ENCODE results near the gene ZNF691. TPM values are rescaled to one million over a fixed set of nuclear protein-coding genes. Genes with fewer than 3 reads are reported as not detected.
"Not testable (repeated sequence)": the region's sequence is repeated elsewhere in the genome, so short reads cannot be mapped to it uniquely, and the experiment has no call there.

The ZNF691 gene
- total RNA-seq, 1 experiment from 2014 or later: 13.5 TPM

DNA sequence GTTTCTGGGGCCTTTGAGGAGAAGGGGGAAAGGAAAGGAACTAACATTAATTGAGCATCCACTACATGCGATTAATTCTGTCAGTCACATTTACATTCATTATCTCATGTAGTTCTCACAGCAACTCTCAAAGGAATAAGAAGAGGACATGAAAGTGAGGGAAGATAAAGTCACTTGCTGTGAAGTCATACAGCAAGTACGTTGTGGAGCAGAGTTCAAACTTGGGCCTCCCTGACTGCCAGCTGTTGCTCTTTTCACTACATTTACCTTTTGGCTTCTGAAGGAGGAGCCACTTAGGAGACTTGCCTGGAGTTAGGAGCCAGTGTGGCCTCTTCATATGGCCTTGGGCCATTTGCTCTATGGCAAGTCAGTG is 6.2 kb downstream of the ZNF691 start:
- no peak for DNase-seq (ENCODE audit: low spot score)

DNA sequence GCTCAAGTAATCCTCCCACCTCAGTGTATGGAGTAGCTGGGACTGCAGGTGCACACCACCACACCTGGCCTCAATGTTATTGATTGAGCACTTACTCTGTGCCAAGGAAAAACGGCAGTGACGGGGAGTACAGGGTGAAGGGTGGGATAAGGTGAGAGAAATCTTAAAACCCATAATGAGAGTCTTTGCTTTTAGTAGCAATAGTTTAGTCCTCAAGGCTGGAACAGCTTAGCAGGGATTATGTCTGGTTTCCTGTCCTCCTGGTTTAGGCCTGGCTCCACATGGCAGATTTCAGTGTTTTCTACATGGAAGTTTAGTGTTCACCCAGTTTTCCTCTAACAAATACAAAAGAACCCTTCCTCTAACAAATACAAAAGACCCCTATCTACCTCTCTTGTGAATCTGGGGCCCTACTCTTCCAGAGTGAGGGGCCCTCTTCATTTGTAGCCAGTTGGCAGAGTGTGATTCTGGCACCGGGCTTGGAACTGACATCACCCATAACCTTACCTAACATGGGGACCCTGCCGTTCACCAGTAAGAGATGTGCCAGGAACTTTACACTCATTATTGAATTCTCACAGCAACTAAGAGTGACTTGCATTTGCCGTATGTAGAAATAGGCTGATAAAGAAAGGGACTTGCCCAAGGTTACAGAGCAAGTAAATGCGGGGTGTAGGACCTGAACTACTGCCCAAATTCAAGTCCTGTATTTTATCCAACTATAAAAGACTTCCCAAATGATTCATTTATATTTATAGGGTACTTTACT is 6.9 kb downstream of the ZNF691 start:
- BruUV-seq (replicated peaks): no TSS peak
- no peak for DNase-seq (ENCODE audit: low spot score)
- Histone ChIP-seq H3K27ac (ENCODE audit: low read depth, low read length, poor library complexity, severe bottlenecking) (no peak overlapping the region), H3K9me3 (ENCODE audit: low read depth, low read length, poor library complexity, severe bottlenecking) (peaks cover 10% of the 10 kb centered on the region), H3K36me3 (ENCODE audit: insufficient read depth, low read length, poor library complexity, severe bottlenecking) (peaks cover 33% of the 10 kb centered on the region), H3K4me1 (ENCODE audit: insufficient read depth, low read length, poor library complexity, severe bottlenecking) (peaks cover 3% of the 10 kb centered on the region), H3K27me3 (replicated peaks; ENCODE audit: insufficient read depth, low read depth, low read length, poor library complexity) (no peaks in the 10 kb centered on the region), H3K4me3 (ENCODE audit: low read depth, low read length, poor library complexity, severe bottlenecking) (no peak overlapping the region)
- CTCF ChIA-PET: no interaction called here
- POLR2A ChIA-PET (ENCODE audit: low non-redundant PET): no interaction called here
- TF ChIP-seq, protein P1, sequence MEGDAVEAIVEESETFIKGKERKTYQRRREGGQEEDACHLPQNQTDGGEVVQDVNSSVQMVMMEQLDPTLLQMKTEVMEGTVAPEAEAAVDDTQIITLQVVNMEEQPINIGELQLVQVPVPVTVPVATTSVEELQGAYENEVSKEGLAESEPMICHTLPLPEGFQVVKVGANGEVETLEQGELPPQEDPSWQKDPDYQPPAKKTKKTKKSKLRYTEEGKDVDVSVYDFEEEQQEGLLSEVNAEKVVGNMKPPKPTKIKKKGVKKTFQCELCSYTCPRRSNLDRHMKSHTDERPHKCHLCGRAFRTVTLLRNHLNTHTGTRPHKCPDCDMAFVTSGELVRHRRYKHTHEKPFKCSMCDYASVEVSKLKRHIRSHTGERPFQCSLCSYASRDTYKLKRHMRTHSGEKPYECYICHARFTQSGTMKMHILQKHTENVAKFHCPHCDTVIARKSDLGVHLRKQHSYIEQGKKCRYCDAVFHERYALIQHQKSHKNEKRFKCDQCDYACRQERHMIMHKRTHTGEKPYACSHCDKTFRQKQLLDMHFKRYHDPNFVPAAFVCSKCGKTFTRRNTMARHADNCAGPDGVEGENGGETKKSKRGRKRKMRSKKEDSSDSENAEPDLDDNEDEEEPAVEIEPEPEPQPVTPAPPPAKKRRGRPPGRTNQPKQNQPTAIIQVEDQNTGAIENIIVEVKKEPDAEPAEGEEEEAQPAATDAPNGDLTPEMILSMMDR (conservative IDR thresholded peaks at IDR 0.05; ENCODE audit: low read depth, low read length): no peak
- no peak for TF ChIP-seq EZH2 (IDR thresholded peaks at IDR 0.05; ENCODE audit: borderline replicate concordance, low read depth, low read length, poor library complexity, severe bottlenecking)
- intact Hi-C loops (cut with micrococcal nuclease; ENCODE audit: unreplicated experiment): no loop called here

More for the DNA sequence above, 6.2 kb downstream of the ZNF691 start:
- Histone ChIP-seq H3K9me3 (ENCODE audit: low read depth, low read length, poor library complexity, severe bottlenecking) (peaks cover 10% of the 10 kb centered on the region), H3K27ac (ENCODE audit: low read depth, low read length, poor library complexity, severe bottlenecking) (no peak overlapping the region), H3K4me1 (ENCODE audit: insufficient read depth, low read length, poor library complexity, severe bottlenecking) (peaks cover 10% of the 10 kb centered on the region), H3K36me3 (ENCODE audit: insufficient read depth, low read length, poor library complexity, severe bottlenecking) (peaks cover 33% of the 10 kb centered on the region), H3K4me3 (ENCODE audit: low read depth, low read length, poor library complexity, severe bottlenecking) (no peak overlapping the region), H3K27me3 (replicated peaks; ENCODE audit: insufficient read depth, low read depth, low read length, poor library complexity) (no peaks in the 10 kb centered on the region)
- ChIA-PET POLR2A (ENCODE audit: low non-redundant PET) (no interaction called here), CTCF (no interaction called here)
- intact Hi-C loops (cut with micrococcal nuclease; ENCODE audit: unreplicated experiment): no loop called here
- no TSS peak for BruUV-seq (replicated peaks)
- TF ChIP-seq EZH2 (IDR thresholded peaks at IDR 0.05; ENCODE audit: borderline replicate concordance, low read depth, low read length, poor library complexity, severe bottlenecking): no peak
- TF ChIP-seq, protein P1 (conservative IDR thresholded peaks at IDR 0.05; ENCODE audit: low read depth, low read length): no peak

DNA sequence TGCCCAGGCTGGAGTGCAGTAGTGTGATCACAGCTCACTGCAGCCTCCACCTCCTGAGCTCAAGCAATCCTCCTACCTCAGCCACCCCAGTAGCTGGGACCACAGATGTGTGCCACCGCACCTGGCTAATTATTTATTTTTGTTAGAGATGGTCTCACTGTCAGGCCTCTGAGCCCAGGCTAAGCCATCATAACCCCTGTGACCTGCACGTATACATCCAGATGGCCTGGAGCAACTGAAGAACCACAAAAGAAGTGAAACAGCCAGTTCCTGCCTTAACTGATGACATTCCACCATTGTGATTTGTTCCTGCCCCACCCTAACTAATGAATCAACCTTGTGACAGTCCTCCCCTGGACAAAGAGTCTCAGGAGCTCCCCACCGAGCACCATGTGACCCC is 10.1 kb downstream of the ZNF691 start:
- BruUV-seq (replicated peaks); H3K4me1 ChIP-seq (ENCODE audit: insufficient read depth, low read length, poor library complexity, severe bottlenecking); H3K4me3 ChIP-seq (ENCODE audit: low read depth, low read length, poor library complexity, severe bottlenecking); H3K36me3 ChIP-seq (ENCODE audit: insufficient read depth, low read length, poor library complexity, severe bottlenecking); CTCF ChIA-PET; POLR2A ChIA-PET (ENCODE audit: low non-redundant PET); intact Hi-C loops (cut with micrococcal nuclease; ENCODE audit: unreplicated experiment); DNase-seq (ENCODE audit: low spot score); H3K27ac ChIP-seq (ENCODE audit: low read depth, low read length, poor library complexity, severe bottlenecking); H3K9me3 ChIP-seq (ENCODE audit: low read depth, low read length, poor library complexity, severe bottlenecking); H3K27me3 ChIP-seq (replicated peaks; ENCODE audit: insufficient read depth, low read depth, low read length, poor library complexity): not testable (repeated sequence)

GRCh38 chr1:42859366-42859765 is 13.0 kb downstream of the ZNF691 start:
- H3K4me1 ChIP-seq (ENCODE audit: insufficient read depth, low read length, poor library complexity, severe bottlenecking); H3K9me3 ChIP-seq (ENCODE audit: low read depth, low read length, poor library complexity, severe bottlenecking); H3K27ac ChIP-seq (ENCODE audit: low read depth, low read length, poor library complexity, severe bottlenecking); intact Hi-C loops (cut with micrococcal nuclease; ENCODE audit: unreplicated experiment); POLR2A ChIA-PET (ENCODE audit: low non-redundant PET); H3K4me3 ChIP-seq (ENCODE audit: low read depth, low read length, poor library complexity, severe bottlenecking); H3K36me3 ChIP-seq (ENCODE audit: insufficient read depth, low read length, poor library complexity, severe bottlenecking); DNase-seq (ENCODE audit: low spot score); CTCF ChIA-PET; BruUV-seq (replicated peaks); H3K27me3 ChIP-seq (replicated peaks; ENCODE audit: insufficient read depth, low read depth, low read length, poor library complexity): not testable (repeated sequence)

Measured in A673 (cell line).